RWPE1 (cell line): Measurements from ENCODE around the gene AFF1.

Experiments
- CTCF ChIA-PET: fragments of 350-600 bp; sonication (Branson Sonifier 250); formaldehyde crosslinking; extraction: SDS; loops from one replicate; lab custom pipeline; 2021; lab: Yijun Ruan, JAX
- POLR2A ChIA-PET: fragments of 400-600 bp; formaldehyde crosslinking; extraction: SDS; loops from one replicate; lab custom pipeline; 2020; ENCODE audit warnings: antibody characterized with exemption; ENCODE audit not compliant: low non-redundant PET; lab: Yijun Ruan, JAX
- DNase-seq: peaks from one replicate; pipeline ENCODE4 v3.0.0; 2012; ENCODE audit warnings: low spot score
- H3K27ac ChIP-seq: fragments of 450-650 bp; 2 replicates; pipeline ENCODE4 v1.5.1; 2017
- CTCF ChIP-seq: fragments of 450-650 bp; conservative IDR thresholded peaks from 2 replicates; pipeline ENCODE4 v1.5.1; 2017; ENCODE audit warnings: low read depth, mild to moderate bottlenecking

Gene AFF1

GRCh38 chr4:86894455-86894854 is 40.4 kb upstream of the AFF1 start:
- POLR2A ChIA-PET: no interaction called here
- CTCF ChIA-PET: interaction anchor here (0.7 to 0.8 kb wide), 2 partner anchors 162 to 395 kb away, joined by 3 to 5 read pairs; no protein-coding TSS in a partner anchor
- DNase-seq: no peak
- no peak for TF ChIP-seq CTCF
- H3K27ac ChIP-seq: no peak overlapping the region

- peak; percentile 76 for TF ChIP-seq CTCF
- ChIA-PET CTCF (interaction anchor here (0.8 kb wide), 1 partner anchor 17 kb away, joined by 5 read pairs; no protein-coding TSS in a partner anchor), POLR2A (no interaction called here)
- DNase-seq: peak; percentile 50
- H3K27ac ChIP-seq: no peak overlapping the region
Measured at GRCh38 chr4:86895692-86896488, 38.9 kb upstream of the AFF1 start.

GRCh38 chr4:86896596-86896995 is 38.2 kb upstream of the AFF1 start:
- POLR2A ChIA-PET: no interaction called here
- CTCF ChIA-PET: no interaction called here
- no peak for DNase-seq
- H3K27ac ChIP-seq: no peak overlapping the region
- TF ChIP-seq CTCF: no peak

- ChIA-PET POLR2A (no interaction called here), CTCF (interaction anchor here (0.6 to 0.7 kb wide), 3 partner anchors 359 to 1449 kb away, joined by 5 to 8 read pairs (median 5); no protein-coding TSS in a partner anchor)
- no peak for DNase-seq
- peak; percentile 36; the same call in 1 of the 2 replicates for TF ChIP-seq CTCF
- no peak overlapping the region for H3K27ac ChIP-seq
Measured at GRCh38 chr4:86898562-86898961, 36.2 kb upstream of the AFF1 start.

- POLR2A ChIA-PET: interaction anchor here (0.7 kb wide), 1 partner anchor 601 kb away, joined by 15 read pairs; no protein-coding TSS in a partner anchor
- CTCF ChIA-PET: interaction anchor here (0.7 kb wide), 1 partner anchor 156 kb away, joined by 5 read pairs; no protein-coding TSS in a partner anchor
- no peak overlapping the region for H3K27ac ChIP-seq
- no peak for DNase-seq
- TF ChIP-seq CTCF: no peak
Measured at GRCh38 chr4:86901864-86902263, 32.9 kb upstream of the AFF1 start.

GRCh38 chr4:86908251-86908657 is 26.6 kb upstream of the AFF1 start:
- ChIA-PET POLR2A (no interaction called here), CTCF (interaction anchor here (0.7 kb wide), 1 partner anchor 1460 kb away, joined by 3 read pairs; no protein-coding TSS in a partner anchor)
- DNase-seq: no peak
- H3K27ac ChIP-seq: no peak overlapping the region
- no peak for TF ChIP-seq CTCF
